Heart right ventricle (tissue), 16 donors: Measurements from ENCODE around the gene OR10H4. TPM values are rescaled to one million over a fixed set of nuclear protein-coding genes. Genes with fewer than 3 reads are reported as not detected.

Experiments used
- ATAC-seq, 8 donors: fragments of 200-7000 bp; cut with Tn5 transposase; one replicate each; pipeline ENCODE4 v1.9.1; 2020; ENCODE audit warnings: mild to moderate bottlenecking in 8 of 8, moderate library complexity in 8 of 8, moderate number of reproducible peaks in 1 of 8
- DNase-seq, 2 donors: peaks; one replicate each; pipeline ENCODE4 v3.0.0-alpha.2; 2020
- H3K27ac ChIP-seq, 10 donors: fragments of 200-600 bp; sonication (generic) in 2 of 10; one replicate each; pipeline versions ENCODE4 v1.5.0 to v1.8.0; 2020 to 2022; ENCODE audit warnings: mild to moderate bottlenecking in 3 of 10
- H3K27me3 ChIP-seq, 7 donors: fragments of 200-600 bp; one replicate each; pipeline ENCODE4 v1.8.0; 2021 to 2022; ENCODE audit warnings: mild to moderate bottlenecking in 2 of 7
- H3K36me3 ChIP-seq, 9 donors: fragments of 200-600 bp; sonication (generic) in 1 of 9; one replicate each; pipeline versions ENCODE4 v1.5.0 to v1.8.0; 2020 to 2022; ENCODE audit warnings: mild to moderate bottlenecking in 2 of 9
- H3K4me1 ChIP-seq, 9 donors: fragments of 200-600 bp; sonication (generic) in 1 of 9; one replicate each; pipeline versions ENCODE4 v1.5.0 to v1.8.0; 2020 to 2022; ENCODE audit warnings: mild to moderate bottlenecking in 4 of 9
- H3K4me3 ChIP-seq, 10 donors: fragments of 200-600 bp; sonication (generic) in 2 of 10; one replicate each; pipeline versions ENCODE4 v1.5.0 to v1.8.0; 2020 to 2022; ENCODE audit warnings: mild to moderate bottlenecking in 7 of 10, moderate library complexity in 2 of 10
- H3K9me3 ChIP-seq, 11 donors: fragments of 200-600 bp in 10 of 11; sonication (generic) in 2 of 11; one replicate each; pipeline versions ENCODE4 v1.5.0 to v1.8.0; 2013 to 2022; ENCODE audit warnings: mild to moderate bottlenecking in 2 of 11, control low read depth in 1 of 11, moderate library complexity in 1 of 11
- CTCF ChIP-seq, 9 donors: fragments of 200-600 bp; sonication (generic) in 2 of 9; IDR thresholded peaks; one replicate each; pipeline versions ENCODE4 v1.5.0 to v1.8.0; 2021 to 2022; ENCODE audit warnings: antibody characterized with exemption in 9 of 9, mild to moderate bottlenecking in 5 of 9, moderate library complexity in 1 of 9
- WGBS, 2 donors: extraction: QIAGEN DNeasy Blood & Tissue Kit; methylation state at CpG; one replicate each; pipeline ENCODE4 v1.1.7; 2013; ENCODE audit warnings: inconsistent platforms in 1 of 2; 5-methylcytosine and 5-hydroxymethylcytosine counted together
- intact Hi-C, 10 donors: fragments of 100-400 bp; cut with DNase I; formaldehyde crosslinking; loops; one replicate each; pipeline versions ENCODE4 v1.11.1 to v1.14.2; 2022
- polyA plus RNA-seq, 2 donors: library from polyadenylated mRNA; stranded (reverse); fragments of 200-250 nt; gene quantifications; one replicate each; pipeline ENCODE4 v1.2.3, GENCODE V29; 2013
- total RNA-seq, 10 donors: library from RNA; stranded (reverse); fragmentation: NEBNext Ultra II Directional in 3 of 10; extraction: Animal tissue kit (Norgen Biotek cat#: 25700) in 3 of 10; gene quantifications; one replicate each; pipeline versions ENCODE4 v1.2.1 to v1.2.4, GENCODE V29; 2021 to 2023
- donor health status: Arrhythmogenic right ventricular cardiomyopathy.
- donor health status: ischemic (EF 13 %, LVEDD 7.1; RV severe dilation, severe dysfunction).
- donor health status: healthy with polysubstance abuse.
- donor health status: DM: no; HTN: yes; CAD: no.
- donor health status: DM: no; HTN: no; CAD: no.
- donor health status: ischemic (EF 25% LVEDD 6.9; RV normal size, moderate dysfunction).
- donor health status: ischemic (EF 25% LVEDD 5.7; RV mildly dilated, moderate dysfunction).
- donor health status: healthy.
- donor health status: DM: yes; HTN: yes; CAD: no.
- donor health status: Ischemic cardiomyopathy.
- donor health status: ischemic (EF 35%, LVEDD 5.7; RV mildly dilated, moderate dysfunction).
- donor health status: nonischemic (EF 11% LVEDD 7.7; RV severe dilation, severe dysfunction).
- donor health status: DM: yes; HTN: yes; CAD: no.
- donor health status: PGD.
- donor health status: ischemic (EF 29% LVEDD 5.4; RV normal size, mild dysfunction).
- donor health status: nonischemic (EF 23%, LVEDD 6.1; RV moderate dilation, normal function).

The OR10H4 gene
- total and polyA plus RNA-seq, 12 donors, result not detected

GRCh38 chr19:15915109-15915508, 33.7 kb upstream of the OR10H4 start:
- Histone ChIP-seq H3K27ac (no peak overlapping the region), H3K4me3 (no peak overlapping the region), H3K27me3 (peaks cover 0 to 71% (median 43%) of the 10 kb centered on the region in 7 donors), H3K9me3 (peaks cover 0 to 25% (median 4%) of the 10 kb centered on the region in 11 donors), H3K36me3 (no peaks in the 10 kb centered on the region), H3K4me1 (no peaks in the 10 kb centered on the region)
- no peak for DNase-seq
- WGBS, 2 donors, result 90 to 95% methylated on average over 2 of the region's 2 CpGs
- TF ChIP-seq CTCF (IDR thresholded peaks at IDR 0.05), result no peak
- ATAC-seq, result no peak
- intact Hi-C loops, result no loop called here

- Histone ChIP-seq H3K9me3 (peaks cover 0 to 25% (median 4%) of the 10 kb centered on the region in 11 donors), H3K27me3 (peaks cover 0 to 51% (median 18%) of the 10 kb centered on the region in 7 donors), H3K4me1 (no peaks in the 10 kb centered on the region), H3K36me3 (no peaks in the 10 kb centered on the region), H3K27ac (no peak overlapping the region), H3K4me3 (no peak overlapping the region)
- WGBS, 2 donors, result 72 to 74% methylated on average over 4 of the region's 4 CpGs
- intact Hi-C loops, result no loop called here
- DNase-seq (no peak), ATAC-seq (no peak)
- TF ChIP-seq CTCF (IDR thresholded peaks at IDR 0.05), result no peak
Measured at GRCh38 chr19:15919243-15919642, 29.6 kb upstream of the OR10H4 start.

GRCh38 chr19:15922021-15922420, 26.8 kb upstream of the OR10H4 start:
- 55 to 58% methylated on average over 4 of the region's 4 CpGs for WGBS, 2 donors
- Histone ChIP-seq H3K27ac (no peak overlapping the region), H3K4me3 (no peak overlapping the region), H3K4me1 (no peaks in the 10 kb centered on the region), H3K9me3 (no peaks in the 10 kb centered on the region), H3K27me3 (peaks cover 0 to 44% (median 24%) of the 10 kb centered on the region in 7 donors), H3K36me3 (no peaks in the 10 kb centered on the region)
- intact Hi-C loops, result no loop called here
- ATAC-seq (no peak), DNase-seq (no peak)
- TF ChIP-seq CTCF (IDR thresholded peaks at IDR 0.05), result no peak

- ATAC-seq, result no peak
- Histone ChIP-seq H3K4me1 (no peaks in the 10 kb centered on the region), H3K36me3 (no peaks in the 10 kb centered on the region), H3K27me3 (peaks cover 0 to 60% (median 37%) of the 10 kb centered on the region in 7 donors), H3K27ac (no peak overlapping the region), H3K9me3 (no peaks in the 10 kb centered on the region), H3K4me3 (no peak overlapping the region)
- no peak for TF ChIP-seq CTCF (IDR thresholded peaks at IDR 0.05)
- intact Hi-C loops, result no loop called here
- WGBS, 2 donors, result 75 to 77% methylated on average over 8 of the region's 8 CpGs
- no peak for DNase-seq
Measured at GRCh38 chr19:15923702-15924101, 25.1 kb upstream of the OR10H4 start.
